ENCODE measurements around the gene ACTL6B. TPM values are rescaled to one million over a fixed set of nuclear protein-coding genes. Genes with fewer than 3 reads are reported as not detected.

Gene ACTL6B
- total and polyA plus RNA-seq, 9 of the 15 experiments (the other 6 are each of a cell fraction or from before 2014, with no cell fraction given) = not detected

DNA sequence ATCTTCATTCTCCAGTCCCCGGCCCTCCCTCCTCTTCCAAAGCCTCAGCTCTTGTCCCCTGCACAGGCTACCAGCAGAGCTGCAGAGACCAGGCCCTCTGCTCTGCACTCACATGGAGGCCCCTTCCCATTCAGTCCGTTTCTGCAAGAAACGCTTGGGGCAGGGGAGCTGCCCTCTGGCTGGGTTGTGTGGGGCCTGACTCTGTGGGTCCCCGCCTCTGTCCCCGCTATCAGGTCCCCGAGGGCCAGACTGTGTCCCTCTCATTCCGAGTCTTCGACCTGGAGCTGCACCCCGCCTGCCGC lies 52.6 kb downstream of the ACTL6B start (continued):
- TF ChIP-seq ARID4B (CRISPR knock-in tag; IDR thresholded peaks at IDR 0.05) (0 out of 2 replicates have a peak, but pooled peaks have one; percentile 31), ZNF449 (CRISPR knock-in tag; IDR thresholded peaks at IDR 0.05) (no peak), MCM3 (IDR thresholded peaks at IDR 0.05) (no peak), RBFOX2 (IDR thresholded peaks at IDR 0.05; ENCODE audit: low read depth, low read length) (no peak), ZNF507 (tag; conservative IDR thresholded peaks at IDR 0.05) (no peak), POLR2AphosphoS5 (IDR thresholded peaks at IDR 0.05; ENCODE audit: control insufficient read depth, insufficient read depth, low read depth, low read length) (no peak), ZNF75A (CRISPR knock-in tag; IDR thresholded peaks at IDR 0.05) (no peak)
- TF ChIP-seq, protein P1, sequence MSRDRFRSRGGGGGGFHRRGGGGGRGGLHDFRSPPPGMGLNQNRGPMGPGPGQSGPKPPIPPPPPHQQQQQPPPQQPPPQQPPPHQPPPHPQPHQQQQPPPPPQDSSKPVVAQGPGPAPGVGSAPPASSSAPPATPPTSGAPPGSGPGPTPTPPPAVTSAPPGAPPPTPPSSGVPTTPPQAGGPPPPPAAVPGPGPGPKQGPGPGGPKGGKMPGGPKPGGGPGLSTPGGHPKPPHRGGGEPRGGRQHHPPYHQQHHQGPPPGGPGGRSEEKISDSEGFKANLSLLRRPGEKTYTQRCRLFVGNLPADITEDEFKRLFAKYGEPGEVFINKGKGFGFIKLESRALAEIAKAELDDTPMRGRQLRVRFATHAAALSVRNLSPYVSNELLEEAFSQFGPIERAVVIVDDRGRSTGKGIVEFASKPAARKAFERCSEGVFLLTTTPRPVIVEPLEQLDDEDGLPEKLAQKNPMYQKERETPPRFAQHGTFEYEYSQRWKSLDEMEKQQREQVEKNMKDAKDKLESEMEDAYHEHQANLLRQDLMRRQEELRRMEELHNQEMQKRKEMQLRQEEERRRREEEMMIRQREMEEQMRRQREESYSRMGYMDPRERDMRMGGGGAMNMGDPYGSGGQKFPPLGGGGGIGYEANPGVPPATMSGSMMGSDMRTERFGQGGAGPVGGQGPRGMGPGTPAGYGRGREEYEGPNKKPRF (IDR thresholded peaks at IDR 0.05; ENCODE audit: low read depth, low read length) = no peak
- TF ChIP-seq, protein P2, sequence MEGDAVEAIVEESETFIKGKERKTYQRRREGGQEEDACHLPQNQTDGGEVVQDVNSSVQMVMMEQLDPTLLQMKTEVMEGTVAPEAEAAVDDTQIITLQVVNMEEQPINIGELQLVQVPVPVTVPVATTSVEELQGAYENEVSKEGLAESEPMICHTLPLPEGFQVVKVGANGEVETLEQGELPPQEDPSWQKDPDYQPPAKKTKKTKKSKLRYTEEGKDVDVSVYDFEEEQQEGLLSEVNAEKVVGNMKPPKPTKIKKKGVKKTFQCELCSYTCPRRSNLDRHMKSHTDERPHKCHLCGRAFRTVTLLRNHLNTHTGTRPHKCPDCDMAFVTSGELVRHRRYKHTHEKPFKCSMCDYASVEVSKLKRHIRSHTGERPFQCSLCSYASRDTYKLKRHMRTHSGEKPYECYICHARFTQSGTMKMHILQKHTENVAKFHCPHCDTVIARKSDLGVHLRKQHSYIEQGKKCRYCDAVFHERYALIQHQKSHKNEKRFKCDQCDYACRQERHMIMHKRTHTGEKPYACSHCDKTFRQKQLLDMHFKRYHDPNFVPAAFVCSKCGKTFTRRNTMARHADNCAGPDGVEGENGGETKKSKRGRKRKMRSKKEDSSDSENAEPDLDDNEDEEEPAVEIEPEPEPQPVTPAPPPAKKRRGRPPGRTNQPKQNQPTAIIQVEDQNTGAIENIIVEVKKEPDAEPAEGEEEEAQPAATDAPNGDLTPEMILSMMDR (IDR thresholded peaks at IDR 0.05 in 2 of 3, conservative IDR thresholded peaks at IDR 0.05 in 1 of 3; ENCODE audit: insufficient read depth in 2 of 3, low read depth in 1 of 3, low read length in 3 of 3) = no peak

Data from K562 (cell line).